Ascending aorta (tissue), 2 donors: ENCODE data around the gene TMEM179. TPM values are rescaled to one million over a fixed set of nuclear protein-coding genes. Genes with fewer than 3 reads are reported as not detected.

Experiments used
- DNase-seq, 2 donors: peaks; one replicate each; pipeline ENCODE4 v3.0.0-alpha.2; 2019; ENCODE audit warnings: low spot score in 2 of 2
- H3K27ac ChIP-seq, 2 donors: fragments of 200-600 bp; sonication (generic); one replicate each; pipeline ENCODE4 v1.5.1; 2016 to 2017; ENCODE audit warnings: mild to moderate bottlenecking in 1 of 2
- H3K27me3 ChIP-seq: fragments of 200-600 bp; sonication (generic); one replicate; pipeline ENCODE4 v1.5.1; 2017
- H3K36me3 ChIP-seq, 2 donors: fragments of 200-600 bp; sonication (generic); one replicate each; pipeline ENCODE4 v1.5.1; 2016
- H3K4me1 ChIP-seq, 2 donors: fragments of 200-600 bp; sonication (generic); one replicate each; pipeline ENCODE4 v1.5.1; 2016 to 2017; ENCODE audit warnings: mild to moderate bottlenecking in 1 of 2
- H3K4me3 ChIP-seq, 2 donors: fragments of 200-600 bp; sonication (generic); one replicate each; pipeline ENCODE4 v1.5.1; 2016 to 2017; ENCODE audit warnings: mild to moderate bottlenecking in 1 of 2
- H3K9me3 ChIP-seq, 2 donors: fragments of 200-600 bp; sonication (generic); one replicate each; pipeline ENCODE4 v1.5.1; 2016
- CTCF ChIP-seq, 3 experiments: fragments of 200-600 bp in 2 of 3; fragments of 450-650 bp in 1 of 3; sonication (generic) in 2 of 3; IDR thresholded peaks; one replicate each; pipeline ENCODE4 v1.5.1; 2016 to 2019; ENCODE audit warnings: antibody characterized with exemption in 3 of 3, mild to moderate bottlenecking in 1 of 3, moderate library complexity in 1 of 3
- intact Hi-C: fragments of 100-400 bp; cut with DNase I; formaldehyde crosslinking; loops from one replicate; pipeline ENCODE4 v1.15.1; 2023
- total RNA-seq: library from RNA; depleted of rRNA; stranded (reverse); fragments of >200 nt; gene quantifications from one replicate; pipeline ENCODE4 v1.1.0, GENCODE V29; 2016

Gene TMEM179
- total RNA-seq, 1 donor from 2014 or later: not detected

- intact Hi-C loops: no loop called here
- Histone ChIP-seq H3K27me3 (no peaks in the 10 kb centered on the region), H3K4me1 (no peaks in the 10 kb centered on the region)
These were observed 37.2 kb downstream of the TMEM179 start for GRCh38 chr14:104567141-104567956.

GRCh38 chr14:104564744-104565679, 39.6 kb downstream of the TMEM179 start:
- Histone ChIP-seq H3K9me3 (no peaks in the 10 kb centered on the region), H3K4me1 (no peaks in the 10 kb centered on the region), H3K27ac (no peak overlapping the region), H3K4me3 (no peak overlapping the region), H3K36me3 (no peaks in the 10 kb centered on the region), H3K27me3 (no peaks in the 10 kb centered on the region)
- intact Hi-C loops: loop anchor here (5.0 kb wide), 1 partner anchor 483 kb away; no protein-coding TSS in a partner anchor
- TF ChIP-seq CTCF (IDR thresholded peaks at IDR 0.05): no peak
- no peak for DNase-seq

More at GRCh38 chr14:104567141-104567956, 37.2 kb downstream of the TMEM179 start:
- no peaks in the 10 kb centered on the region for H3K9me3 ChIP-seq
- no peak overlapping the region for H3K27ac ChIP-seq
- DNase-seq: no peak
- H3K36me3 ChIP-seq: no peaks in the 10 kb centered on the region
- no peak overlapping the region for H3K4me3 ChIP-seq
- TF ChIP-seq CTCF (IDR thresholded peaks at IDR 0.05): no peak

- Histone ChIP-seq H3K27ac (no peak overlapping the region), H3K4me3 (no peak overlapping the region), H3K36me3 (no peaks in the 10 kb centered on the region), H3K27me3 (no peaks in the 10 kb centered on the region), H3K9me3 (no peaks in the 10 kb centered on the region), H3K4me1 (no peaks in the 10 kb centered on the region)
- peak; percentile 48 to 83 (median 55) for TF ChIP-seq CTCF (IDR thresholded peaks at IDR 0.05)
- intact Hi-C loops: loop anchor here (1.0 to 5.0 kb wide), 2 partner anchors 427 to 482 kb away; no protein-coding TSS in a partner anchor
- DNase-seq: no peak
These were observed 40.6 kb downstream of the TMEM179 start for GRCh38 chr14:104563742-104564615.

- Histone ChIP-seq H3K36me3 (no peaks in the 10 kb centered on the region), H3K4me1 (no peaks in the 10 kb centered on the region), H3K4me3 (no peak overlapping the region), H3K9me3 (no peaks in the 10 kb centered on the region), H3K27ac (no peak overlapping the region), H3K27me3 (no peaks in the 10 kb centered on the region)
- intact Hi-C loops: loop anchor here (1.0 to 5.0 kb wide), 2 partner anchors 426 to 481 kb away; no protein-coding TSS in a partner anchor
- TF ChIP-seq CTCF (IDR thresholded peaks at IDR 0.05): no peak
- no peak for DNase-seq
These were observed 41.3 kb downstream of the TMEM179 start for GRCh38 chr14:104563191-104563741.
